ENCODE results near the gene RUFY3. TPM values are rescaled to one million over a fixed set of nuclear protein-coding genes. Genes with fewer than 3 reads are reported as not detected.

The RUFY3 gene
- total and polyA plus RNA-seq, 2 of the 13 experiments (the other 11 are each of a cell fraction or from before 2014, with no cell fraction given) = 17.9 to 25.3 TPM

DNA sequence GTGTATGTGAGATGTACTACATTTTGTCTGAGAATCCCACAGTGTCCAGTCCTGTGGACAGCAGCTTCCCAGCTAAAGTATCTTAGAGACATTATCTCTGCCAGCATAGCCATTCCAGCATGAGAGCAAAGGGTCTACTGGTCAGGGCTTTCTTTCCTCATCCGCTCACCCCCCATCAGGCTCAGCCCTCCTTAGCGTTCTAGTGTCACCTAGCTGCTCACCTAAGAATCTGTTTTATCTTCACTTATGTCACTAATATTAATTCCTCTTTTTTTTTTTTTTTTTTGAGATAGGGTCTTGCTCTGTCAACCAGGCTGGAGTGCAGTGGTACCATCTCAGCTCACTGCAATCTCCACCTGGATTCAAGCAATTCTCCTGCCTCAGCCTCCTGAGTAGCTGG lies 15.6 kb downstream of the RUFY3 start:
- DNase-seq (ENCODE audit: low spot score) = no peak
- 97% methylated on average over 2 of the region's 2 CpGs for WGBS (ENCODE audit: low lambda C conversion rate)
- Histone ChIP-seq H3K4me2 (ENCODE audit: low read depth, low read length) (no peak overlapping the region), H3K27me3 (ENCODE audit: control insufficient read depth in 1 of 2, insufficient read depth in 2 of 2, low read length in 2 of 2) (no peaks in the 10 kb centered on the region), H3K27ac (ENCODE audit: extremely low read length, insufficient read depth, low read length) (no peak overlapping the region), H4K20me1 (ENCODE audit: insufficient read depth, low read length) (no peaks in the 10 kb centered on the region), H2AFZ (ENCODE audit: low read length) (no peak overlapping the region), H3K4me3 (replicated peaks in 1 of 3; ENCODE audit: insufficient read depth in 1 of 3, low read depth in 2 of 3, low read length in 3 of 3) (no peak overlapping the region), H3K79me2 (ENCODE audit: insufficient read depth, low read length) (peaks cover 4% of the 10 kb centered on the region), H3K4me1 (ENCODE audit: insufficient read depth, low read length) (peaks cover 36% of the 10 kb centered on the region), H3K36me3 (replicated peaks in 1 of 2; ENCODE audit: control insufficient read depth in 1 of 2, insufficient read depth in 2 of 2, low read length in 2 of 2) (no peaks in the 10 kb centered on the region), H3K9me3 (ENCODE audit: low read length) (no peaks in the 10 kb centered on the region), H3K9ac (ENCODE audit: insufficient read depth, low read depth, low read length) (no peak overlapping the region)
- intact Hi-C loops (cut with micrococcal nuclease; ENCODE audit: unreplicated experiment) (no loop called here), in situ Hi-C loops (cut with HindIII; ENCODE audit: extremely low pct_ligation_motif_present, low pct_unique_long_range_greater_than_20kb) (no loop called here)
- ChIA-PET CTCF (ENCODE audit: low intra/inter-chr PET ratio, low total read pairs) (no interaction called here), POLR2A (no interaction called here)
- no peak for ATAC-seq
- FAIRE-seq = no peak
- BruUV-seq (replicated peaks) = no TSS peak
- TF ChIP-seq ZNF546 (CRISPR knock-in tag; conservative IDR thresholded peaks at IDR 0.05) (no peak), HNRNPL (IDR thresholded peaks at IDR 0.05; ENCODE audit: low read depth, low read length) (no peak), TCF7L2 (IDR thresholded peaks at IDR 0.05; ENCODE audit: low read depth, low read length) (no peak), MLLT10 (CRISPR knock-in tag; IDR thresholded peaks at IDR 0.05) (no peak), DNMT3B (CRISPR knock-in tag; conservative IDR thresholded peaks at IDR 0.05) (no peak), PHF21A (CRISPR knock-in tag; IDR thresholded peaks at IDR 0.05) (no peak), LCORL (IDR thresholded peaks at IDR 0.05) (no peak), LCORL (CRISPR knock-in tag; IDR thresholded peaks at IDR 0.05) (no peak), NAIF1 (CRISPR knock-in tag; IDR thresholded peaks at IDR 0.05; ENCODE audit: borderline replicate concordance) (no peak), ZNF850 (CRISPR knock-in tag; conservative IDR thresholded peaks at IDR 0.05) (no peak), ZSCAN25 (CRISPR knock-in tag; IDR thresholded peaks at IDR 0.05) (no peak), HNF4G (IDR thresholded peaks at IDR 0.05; ENCODE audit: borderline replicate concordance, low read depth, low read length) (no peak), HNF4G (CRISPR knock-in tag; IDR thresholded peaks at IDR 0.05; ENCODE audit: borderline replicate concordance, low read depth) (no peak), KLF13 (CRISPR knock-in tag; IDR thresholded peaks at IDR 0.05) (no peak), ZNF224 (CRISPR knock-in tag; IDR thresholded peaks at IDR 0.05) (no peak), TBX2 (CRISPR knock-in tag; IDR thresholded peaks at IDR 0.05; ENCODE audit: borderline replicate concordance) (no peak)
- TF ChIP-seq, protein P1, sequence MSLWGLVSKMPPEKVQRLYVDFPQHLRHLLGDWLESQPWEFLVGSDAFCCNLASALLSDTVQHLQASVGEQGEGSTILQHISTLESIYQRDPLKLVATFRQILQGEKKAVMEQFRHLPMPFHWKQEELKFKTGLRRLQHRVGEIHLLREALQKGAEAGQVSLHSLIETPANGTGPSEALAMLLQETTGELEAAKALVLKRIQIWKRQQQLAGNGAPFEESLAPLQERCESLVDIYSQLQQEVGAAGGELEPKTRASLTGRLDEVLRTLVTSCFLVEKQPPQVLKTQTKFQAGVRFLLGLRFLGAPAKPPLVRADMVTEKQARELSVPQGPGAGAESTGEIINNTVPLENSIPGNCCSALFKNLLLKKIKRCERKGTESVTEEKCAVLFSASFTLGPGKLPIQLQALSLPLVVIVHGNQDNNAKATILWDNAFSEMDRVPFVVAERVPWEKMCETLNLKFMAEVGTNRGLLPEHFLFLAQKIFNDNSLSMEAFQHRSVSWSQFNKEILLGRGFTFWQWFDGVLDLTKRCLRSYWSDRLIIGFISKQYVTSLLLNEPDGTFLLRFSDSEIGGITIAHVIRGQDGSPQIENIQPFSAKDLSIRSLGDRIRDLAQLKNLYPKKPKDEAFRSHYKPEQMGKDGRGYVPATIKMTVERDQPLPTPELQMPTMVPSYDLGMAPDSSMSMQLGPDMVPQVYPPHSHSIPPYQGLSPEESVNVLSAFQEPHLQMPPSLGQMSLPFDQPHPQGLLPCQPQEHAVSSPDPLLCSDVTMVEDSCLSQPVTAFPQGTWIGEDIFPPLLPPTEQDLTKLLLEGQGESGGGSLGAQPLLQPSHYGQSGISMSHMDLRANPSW (CRISPR knock-in tag; IDR thresholded peaks at IDR 0.05; ENCODE audit: borderline replicate concordance) = no peak
- TF ChIP-seq, protein P2, sequence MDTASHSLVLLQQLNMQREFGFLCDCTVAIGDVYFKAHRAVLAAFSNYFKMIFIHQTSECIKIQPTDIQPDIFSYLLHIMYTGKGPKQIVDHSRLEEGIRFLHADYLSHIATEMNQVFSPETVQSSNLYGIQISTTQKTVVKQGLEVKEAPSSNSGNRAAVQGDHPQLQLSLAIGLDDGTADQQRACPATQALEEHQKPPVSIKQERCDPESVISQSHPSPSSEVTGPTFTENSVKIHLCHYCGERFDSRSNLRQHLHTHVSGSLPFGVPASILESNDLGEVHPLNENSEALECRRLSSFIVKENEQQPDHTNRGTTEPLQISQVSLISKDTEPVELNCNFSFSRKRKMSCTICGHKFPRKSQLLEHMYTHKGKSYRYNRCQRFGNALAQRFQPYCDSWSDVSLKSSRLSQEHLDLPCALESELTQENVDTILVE (CRISPR knock-in tag; IDR thresholded peaks at IDR 0.05) = no peak
- TF ChIP-seq, protein P3, sequence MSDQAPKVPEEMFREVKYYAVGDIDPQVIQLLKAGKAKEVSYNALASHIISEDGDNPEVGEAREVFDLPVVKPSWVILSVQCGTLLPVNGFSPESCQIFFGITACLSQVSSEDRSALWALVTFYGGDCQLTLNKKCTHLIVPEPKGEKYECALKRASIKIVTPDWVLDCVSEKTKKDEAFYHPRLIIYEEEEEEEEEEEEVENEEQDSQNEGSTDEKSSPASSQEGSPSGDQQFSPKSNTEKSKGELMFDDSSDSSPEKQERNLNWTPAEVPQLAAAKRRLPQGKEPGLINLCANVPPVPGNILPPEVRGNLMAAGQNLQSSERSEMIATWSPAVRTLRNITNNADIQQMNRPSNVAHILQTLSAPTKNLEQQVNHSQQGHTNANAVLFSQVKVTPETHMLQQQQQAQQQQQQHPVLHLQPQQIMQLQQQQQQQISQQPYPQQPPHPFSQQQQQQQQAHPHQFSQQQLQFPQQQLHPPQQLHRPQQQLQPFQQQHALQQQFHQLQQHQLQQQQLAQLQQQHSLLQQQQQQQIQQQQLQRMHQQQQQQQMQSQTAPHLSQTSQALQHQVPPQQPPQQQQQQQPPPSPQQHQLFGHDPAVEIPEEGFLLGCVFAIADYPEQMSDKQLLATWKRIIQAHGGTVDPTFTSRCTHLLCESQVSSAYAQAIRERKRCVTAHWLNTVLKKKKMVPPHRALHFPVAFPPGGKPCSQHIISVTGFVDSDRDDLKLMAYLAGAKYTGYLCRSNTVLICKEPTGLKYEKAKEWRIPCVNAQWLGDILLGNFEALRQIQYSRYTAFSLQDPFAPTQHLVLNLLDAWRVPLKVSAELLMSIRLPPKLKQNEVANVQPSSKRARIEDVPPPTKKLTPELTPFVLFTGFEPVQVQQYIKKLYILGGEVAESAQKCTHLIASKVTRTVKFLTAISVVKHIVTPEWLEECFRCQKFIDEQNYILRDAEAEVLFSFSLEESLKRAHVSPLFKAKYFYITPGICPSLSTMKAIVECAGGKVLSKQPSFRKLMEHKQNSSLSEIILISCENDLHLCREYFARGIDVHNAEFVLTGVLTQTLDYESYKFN (CRISPR knock-in tag; conservative IDR thresholded peaks at IDR 0.05) = no peak
- TF ChIP-seq, protein P4, sequence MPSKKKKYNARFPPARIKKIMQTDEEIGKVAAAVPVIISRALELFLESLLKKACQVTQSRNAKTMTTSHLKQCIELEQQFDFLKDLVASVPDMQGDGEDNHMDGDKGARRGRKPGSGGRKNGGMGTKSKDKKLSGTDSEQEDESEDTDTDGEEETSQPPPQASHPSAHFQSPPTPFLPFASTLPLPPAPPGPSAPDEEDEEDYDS (CRISPR knock-in tag; IDR thresholded peaks at IDR 0.05) = no peak
